GM18861 (cell line): ENCODE measurements around the gene MYL11.

Experiments
- ATAC-seq: cut with Tn5 transposase; IDR thresholded peaks from one replicate; pipeline ENCODE4 v1.9.1; 2021; ENCODE audit not compliant: unreplicated experiment

Gene MYL11

DNA sequence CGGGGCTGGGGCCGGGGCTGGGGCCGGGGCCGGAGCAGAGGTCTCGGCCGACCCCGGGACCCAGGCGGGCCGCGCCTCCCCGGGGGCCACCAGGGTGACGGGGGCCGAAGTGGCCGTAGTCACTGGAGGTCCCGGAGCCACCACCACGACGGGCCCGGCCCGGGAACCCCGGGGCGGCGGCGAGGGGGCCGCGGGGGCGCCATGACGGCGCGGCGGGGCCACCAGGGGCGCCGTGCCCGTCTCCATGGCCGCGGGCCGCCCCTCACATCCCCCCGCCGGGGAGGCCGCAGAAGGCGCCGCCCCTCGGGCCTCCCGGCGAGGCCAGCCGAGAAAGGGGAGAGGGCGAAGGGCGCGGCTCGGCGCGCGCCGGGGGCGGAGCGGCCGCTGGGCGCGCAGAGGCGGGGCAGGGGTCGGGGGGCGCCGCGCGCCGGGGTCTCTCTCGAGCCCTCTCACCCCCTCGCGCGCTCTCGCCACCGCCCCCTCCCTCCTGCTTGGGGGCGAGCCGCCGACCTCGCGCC is 4.6 kb upstream of the MYL11 start:
- ATAC-seq = peak; percentile 8

DNA sequence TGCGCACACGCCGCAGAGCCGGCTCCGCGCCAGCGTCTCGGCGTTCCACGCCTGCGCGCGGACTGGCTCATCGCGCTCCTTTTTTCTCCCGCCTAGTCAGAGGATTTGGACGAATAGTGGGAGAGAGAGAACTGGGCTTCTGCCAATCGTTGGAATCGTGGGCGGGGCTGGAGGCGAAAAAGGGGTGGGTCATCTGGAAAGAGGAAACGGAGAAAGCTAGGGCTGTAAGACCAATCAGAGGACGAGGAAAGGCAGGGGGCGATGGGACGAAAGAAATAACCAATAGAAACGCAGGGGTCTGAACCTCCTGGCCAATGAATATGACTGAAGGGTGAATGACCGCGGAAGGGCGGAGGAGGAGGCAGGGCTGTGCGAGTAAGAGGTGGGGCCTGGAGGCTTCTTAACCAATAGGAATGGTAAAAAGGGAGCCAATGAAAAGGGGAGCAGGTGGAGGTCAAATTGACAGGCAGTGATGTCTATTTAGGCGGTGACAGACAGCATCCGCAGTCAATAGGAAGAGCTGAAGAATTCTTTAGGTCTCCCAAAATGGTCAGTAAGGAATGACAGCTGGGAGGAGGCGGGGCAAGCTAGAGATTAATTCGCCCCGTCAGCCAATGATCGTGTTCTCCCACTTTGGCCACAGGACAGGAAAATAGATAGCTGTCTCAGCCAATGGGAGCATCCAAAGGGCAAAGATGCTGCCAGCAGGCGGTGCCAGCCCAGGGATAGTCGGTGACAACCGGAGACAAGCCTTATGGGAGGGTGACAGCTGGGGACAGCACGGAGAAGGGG is 4.0 kb upstream of the MYL11 start, which contains the start of gene TBC1D10B:
TSS of gene TBC1D10B (minus strand) at position 39 of the 792 bp plus-strand sequence. CDS start 311 bp downstream, outside the sequence.
- ATAC-seq = peak; percentile 65

DNA sequence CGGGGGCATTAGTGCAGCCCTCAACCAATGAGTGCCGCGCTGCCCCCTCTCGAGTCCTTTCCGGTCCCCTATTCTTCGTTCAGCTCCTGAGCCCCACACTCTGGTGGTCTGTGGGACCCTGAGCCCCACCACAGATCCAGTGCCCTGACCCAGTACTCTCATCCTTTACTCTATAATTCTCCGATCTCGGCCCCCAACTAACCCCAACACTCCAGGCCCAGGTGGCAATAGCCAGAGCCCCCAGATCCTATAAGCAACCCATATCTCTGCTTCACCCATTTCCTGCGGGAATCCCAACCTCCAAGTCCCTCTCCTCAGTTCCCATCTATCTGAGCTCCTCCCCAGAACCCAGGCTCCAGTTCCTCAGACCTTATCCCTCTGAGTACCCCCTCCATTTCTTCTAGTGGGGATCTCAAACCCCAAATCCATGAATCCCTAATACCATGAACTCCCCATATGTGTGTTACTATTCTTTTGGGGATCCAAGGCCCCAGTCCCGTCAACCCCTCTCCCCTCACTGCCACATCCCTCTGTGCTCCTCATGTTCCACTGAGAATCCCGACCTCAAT is 3.3 kb upstream of the MYL11 start:
- no peak for ATAC-seq

DNA sequence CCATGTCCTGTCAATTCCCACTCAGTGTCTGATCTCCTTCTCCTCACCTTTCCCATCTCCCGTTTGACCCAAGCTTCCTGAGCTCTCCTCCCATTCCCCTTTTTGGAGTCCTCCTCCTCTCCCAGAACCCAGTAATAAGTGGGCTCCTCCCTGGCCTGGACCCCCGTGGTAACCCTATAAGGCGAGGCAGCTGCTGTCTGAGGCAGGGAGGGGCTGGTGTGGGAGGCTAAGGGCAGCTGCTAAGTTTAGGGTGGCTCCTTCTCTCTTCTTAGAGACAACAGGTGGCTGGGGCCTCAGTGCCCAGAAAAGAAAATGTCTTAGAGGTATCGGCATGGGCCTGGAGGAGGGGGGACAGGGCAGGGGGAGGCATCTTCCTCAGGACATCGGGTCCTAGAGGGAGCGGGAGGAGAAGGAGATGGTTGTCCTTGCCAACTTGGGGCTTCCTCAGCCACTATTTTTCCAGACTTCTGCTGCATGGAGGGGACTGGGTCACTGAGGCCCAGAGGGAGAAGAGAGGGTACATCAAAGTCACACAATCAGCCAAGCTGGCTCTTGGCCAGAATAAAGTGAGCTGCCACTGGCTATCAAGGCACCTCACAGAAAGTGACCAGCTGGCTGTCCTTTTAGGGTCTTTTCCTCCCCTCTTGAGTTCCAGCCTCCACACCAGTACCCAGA is 2.4 kb upstream of the MYL11 start:
- ATAC-seq = no peak

DNA sequence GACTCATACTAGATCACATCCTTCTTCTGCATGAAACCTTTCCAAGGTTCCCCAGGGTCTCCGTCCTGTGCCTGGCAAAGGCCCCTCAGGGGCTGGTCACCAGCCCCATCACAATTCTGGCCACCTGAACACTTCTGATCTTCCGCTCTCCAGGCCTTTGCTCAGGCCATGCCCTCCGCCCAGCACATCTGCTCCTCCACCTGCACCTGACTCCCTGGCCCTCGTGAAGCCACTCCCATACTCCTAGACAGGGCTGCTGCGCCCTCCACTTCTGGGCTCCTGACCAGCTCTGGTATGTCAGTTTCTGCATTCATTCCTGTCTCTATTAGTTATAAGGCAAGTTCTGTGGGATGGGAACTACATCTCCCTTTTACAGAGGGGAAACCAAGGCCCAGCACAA is 1.9 kb upstream of the MYL11 start:
- ATAC-seq = no peak

DNA sequence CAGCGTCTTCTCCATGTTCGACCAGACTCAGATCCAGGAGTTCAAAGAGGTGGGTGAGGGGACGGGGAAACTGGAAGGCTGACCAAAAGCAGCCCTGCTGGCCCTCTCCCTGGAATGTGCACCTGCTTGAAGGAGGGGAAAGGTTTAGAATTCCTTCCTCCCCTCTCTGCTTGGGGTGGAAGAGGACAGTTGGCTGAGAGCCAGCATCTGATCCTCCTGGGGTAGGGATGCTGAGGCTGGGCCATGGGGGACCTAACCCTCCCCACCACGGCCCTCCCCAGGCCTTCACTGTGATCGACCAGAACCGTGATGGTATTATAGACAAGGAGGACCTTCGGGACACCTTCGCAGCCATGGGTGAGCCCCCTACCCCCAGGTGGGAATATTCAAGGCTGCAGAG is 1.3 kb downstream of the MYL11 start:
- no peak for ATAC-seq

DNA sequence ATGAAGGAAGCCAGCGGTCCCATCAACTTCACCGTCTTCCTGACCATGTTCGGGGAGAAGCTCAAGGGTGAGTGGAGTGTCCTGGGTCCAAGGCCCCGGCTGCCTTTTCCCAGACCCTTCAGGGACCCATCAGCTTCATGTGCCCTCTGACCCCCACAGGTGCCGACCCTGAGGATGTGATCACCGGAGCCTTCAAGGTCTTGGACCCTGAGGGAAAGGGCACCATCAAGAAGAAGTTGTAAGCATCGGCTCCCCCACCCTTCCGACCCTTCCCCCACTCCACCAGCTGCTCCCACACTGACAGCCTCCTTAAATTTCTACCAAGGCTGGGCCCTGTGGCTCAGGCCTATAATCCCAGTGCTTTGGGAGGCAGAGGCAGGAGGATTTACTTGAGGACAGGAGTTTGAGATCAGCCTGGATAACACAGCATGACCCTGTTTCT is 1.9 kb downstream of the MYL11 start:
- ATAC-seq = no peak

DNA sequence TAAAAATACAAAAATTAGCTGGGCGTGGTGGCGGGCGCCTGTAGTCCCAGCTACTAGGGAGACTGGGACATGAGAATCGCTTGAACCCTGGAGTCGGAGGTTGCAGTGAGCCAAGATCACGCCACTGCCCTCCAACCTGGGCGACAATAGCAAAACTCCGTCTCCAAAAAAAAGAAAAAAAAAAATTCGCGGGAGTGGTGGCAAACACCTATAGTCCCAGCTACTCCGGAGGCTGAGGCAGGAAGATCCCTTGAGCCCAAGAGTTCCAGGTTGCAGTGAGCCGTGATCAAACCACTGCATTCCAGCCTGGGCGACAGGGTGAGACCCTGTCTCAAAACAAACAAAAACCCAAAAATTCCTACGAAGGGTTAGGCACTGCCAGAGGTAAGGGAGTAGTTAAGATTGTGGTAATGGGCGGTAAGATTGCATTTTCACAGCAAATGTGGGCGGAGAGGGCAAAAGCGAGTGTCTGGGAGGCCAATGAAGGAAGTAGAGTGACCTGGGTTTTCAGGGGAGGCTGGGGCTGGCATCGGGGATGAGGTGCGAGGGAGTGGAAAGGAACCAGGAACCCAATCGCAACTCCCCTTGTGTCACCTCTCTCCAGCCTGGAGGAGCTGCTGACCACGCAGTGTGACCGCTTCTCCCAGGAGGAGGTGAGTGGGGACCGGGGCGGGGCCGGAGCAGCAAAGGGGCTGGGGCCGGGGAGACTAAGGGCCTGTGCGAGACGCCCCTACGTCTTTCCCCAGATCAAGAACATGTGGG is 2.6 kb downstream of the MYL11 start:
- no peak for ATAC-seq

DNA sequence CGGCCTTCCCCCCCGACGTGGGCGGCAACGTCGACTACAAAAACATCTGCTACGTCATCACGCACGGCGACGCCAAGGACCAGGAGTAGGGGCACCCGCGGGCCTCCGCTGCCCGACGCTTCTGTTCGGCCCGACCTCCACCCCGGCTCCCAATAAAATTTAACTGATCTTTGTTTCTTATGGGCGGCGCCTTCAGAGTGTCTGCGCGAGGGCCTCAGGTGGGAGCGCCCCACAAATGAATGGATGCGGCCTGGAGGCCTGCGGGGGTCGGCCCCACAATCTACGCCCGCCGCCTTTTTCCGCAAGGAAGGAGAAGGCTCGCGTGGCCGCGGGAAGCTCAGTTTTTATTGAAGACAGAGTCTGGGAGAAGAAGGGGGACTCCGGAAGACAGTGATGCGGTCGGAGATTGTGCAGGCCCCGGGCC is 3.2 kb downstream of the MYL11 start:
- ATAC-seq = peak; percentile 29

DNA sequence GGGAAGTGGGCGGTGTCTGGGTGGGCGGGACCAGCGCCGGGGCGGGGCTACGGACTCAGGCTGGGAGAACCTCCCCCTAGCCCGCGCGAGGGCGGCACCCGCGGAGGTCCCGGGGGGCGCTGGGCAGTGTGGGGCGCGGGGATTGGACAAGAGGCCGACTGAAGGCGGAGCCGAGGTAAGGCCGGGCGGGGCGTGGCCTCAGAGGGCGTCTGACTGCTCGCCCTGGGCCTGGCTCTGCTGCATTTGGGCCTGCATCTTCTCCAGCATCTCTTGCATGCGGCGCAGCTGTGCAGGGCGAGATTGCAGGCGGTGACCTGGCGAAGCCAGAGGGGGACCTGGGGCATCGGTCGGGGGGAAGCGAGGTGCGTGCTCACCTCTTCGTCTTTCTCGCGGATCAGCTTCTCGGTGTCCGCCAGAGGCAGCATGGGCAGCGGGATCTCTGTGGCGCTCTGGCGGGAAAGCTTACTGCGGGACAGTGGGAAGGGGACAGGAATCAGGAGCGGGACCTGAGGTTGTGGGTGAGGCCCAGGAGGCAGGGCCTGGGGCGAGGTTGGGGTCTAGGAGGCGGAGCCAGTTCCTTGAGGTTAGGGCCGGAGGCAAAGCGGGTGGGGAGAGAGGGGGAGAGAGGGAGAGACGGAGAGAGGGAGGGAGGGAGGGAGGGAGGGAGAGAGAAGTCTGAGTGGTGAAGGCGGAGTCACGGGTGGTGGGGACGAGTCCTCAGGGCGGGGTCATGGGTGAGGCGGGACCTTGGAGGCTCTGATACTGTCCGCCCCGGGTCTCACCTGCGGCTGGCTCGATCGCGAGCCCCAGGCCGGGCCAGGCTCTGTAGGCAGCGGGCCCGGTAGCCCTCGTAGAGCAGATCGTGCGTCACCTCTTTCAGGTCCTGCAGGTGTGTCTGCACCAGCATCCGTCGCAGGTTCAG is 3.9 kb downstream of the MYL11 start:
- peak; percentile 70 for ATAC-seq

DNA sequence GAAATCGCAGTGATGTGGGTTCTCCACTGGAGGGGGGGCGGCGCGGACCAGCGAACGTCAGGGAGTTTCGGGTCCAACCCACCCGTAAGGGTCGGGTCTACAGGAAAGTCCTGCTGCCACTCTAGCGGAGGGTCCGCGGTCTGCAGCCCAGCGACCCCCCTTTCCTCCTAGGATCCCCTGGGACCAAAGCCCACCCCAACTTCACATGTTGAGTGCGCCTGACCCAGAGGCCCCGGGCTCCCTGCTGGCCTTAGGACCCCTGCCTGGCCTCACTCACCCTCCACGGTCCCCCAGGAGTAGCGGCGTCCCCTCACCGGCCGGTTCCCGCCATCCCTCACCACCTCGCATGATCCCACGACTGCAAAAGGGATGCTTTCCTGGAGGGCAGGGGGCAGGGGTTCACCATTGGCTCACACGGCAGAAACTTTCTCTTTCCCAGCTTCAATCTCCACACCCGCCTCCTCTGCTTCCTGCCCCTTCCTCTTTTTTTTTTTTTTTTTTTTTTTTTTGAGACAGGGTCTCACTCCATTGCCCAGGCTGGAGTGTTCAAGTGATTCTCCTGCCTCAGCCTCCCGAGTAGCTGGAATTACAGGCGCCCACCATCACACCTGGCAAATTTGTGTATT is 4.7 kb downstream of the MYL11 start:
- ATAC-seq = no peak

DNA sequence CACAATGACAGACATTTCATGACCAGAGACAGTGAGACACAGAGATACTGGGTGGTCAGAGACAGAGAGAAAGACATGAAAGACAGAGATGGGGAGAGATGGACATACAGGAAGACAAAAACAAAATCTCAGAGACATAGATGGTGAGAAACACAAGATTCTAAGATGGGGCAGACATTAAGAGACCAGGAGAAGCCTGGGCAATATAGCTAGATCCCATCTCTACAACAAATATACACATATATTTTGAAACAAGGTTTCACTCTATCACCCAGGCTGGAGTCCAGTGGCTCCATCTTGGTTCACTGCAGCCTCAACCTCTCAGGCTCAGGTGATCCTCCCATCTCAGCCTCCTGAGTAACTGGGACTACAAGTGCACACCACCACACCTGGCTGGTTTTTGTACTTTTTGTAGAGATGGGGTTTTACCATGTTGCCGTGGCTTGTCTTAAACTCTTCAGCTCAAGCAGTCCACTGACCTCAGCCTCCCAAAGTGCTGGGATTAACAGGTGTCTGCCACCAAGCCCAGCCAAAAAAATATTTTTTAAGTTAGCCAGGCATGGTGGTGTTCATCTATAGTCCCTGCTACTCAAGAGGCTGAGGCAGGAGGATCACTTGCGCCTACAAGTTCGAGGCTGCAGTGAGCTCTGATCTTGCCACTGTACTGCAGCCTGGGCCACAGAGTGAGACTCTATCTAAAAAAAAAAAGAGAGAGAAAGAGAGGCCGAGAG is 5.6 kb downstream of the MYL11 start:
- no peak for ATAC-seq

DNA sequence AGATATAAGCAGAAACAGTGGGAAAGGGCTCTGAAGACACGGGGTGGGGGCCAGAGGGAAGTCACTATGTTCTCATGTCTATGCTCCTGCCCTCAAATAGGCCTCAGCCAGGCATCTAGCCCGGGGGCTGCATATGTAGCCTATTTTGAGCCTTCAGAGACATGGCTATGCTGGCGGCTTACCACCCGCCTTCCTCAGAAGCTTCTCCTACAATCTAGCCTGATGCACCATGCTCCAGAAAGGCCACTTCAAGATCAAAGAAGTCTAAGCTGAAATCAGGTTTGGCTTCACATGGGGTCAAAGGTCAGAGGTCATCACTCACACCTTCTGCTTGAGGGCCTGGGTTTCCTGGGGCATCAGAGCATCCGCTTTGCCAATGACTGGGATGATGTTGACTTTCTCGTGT is 6.2 kb downstream of the MYL11 start:
- ATAC-seq = no peak

DNA sequence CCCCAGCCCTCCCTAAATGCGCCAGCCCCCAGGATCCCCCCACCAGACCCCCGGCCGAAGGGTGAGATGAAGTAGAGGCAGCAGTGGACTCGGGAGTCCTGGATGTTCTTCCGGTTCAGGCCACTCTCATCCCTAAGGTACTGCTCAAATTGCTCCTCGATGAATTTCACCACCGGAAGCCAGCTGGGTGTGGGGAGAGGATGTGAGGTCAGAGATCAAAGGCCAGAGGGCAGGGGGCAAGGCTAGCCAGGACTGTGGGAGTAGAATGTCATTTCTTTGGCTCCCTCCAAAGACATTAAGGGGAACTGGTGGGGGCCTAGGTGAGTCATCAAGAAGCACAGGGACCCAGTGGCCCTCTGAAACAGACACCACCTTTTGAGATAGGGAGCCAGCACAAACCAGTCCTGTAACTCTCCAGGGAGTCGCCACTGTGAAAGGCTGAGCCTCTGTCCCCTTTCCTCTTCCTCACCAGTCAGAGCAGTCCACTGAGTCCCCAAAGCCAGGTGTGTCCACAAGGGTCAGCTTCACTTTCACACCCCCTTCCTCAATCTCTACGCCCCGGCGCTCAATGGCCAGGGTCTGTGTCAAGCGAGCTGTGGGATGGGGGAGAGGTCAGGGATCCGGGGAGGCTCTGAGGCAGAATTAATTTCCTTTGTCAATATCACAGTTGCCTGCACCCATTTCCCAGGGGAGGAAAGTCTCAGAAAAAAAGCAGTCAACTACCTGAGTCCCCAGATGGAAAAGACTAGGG is 6.9 kb downstream of the MYL11 start:
- ATAC-seq = no peak

DNA sequence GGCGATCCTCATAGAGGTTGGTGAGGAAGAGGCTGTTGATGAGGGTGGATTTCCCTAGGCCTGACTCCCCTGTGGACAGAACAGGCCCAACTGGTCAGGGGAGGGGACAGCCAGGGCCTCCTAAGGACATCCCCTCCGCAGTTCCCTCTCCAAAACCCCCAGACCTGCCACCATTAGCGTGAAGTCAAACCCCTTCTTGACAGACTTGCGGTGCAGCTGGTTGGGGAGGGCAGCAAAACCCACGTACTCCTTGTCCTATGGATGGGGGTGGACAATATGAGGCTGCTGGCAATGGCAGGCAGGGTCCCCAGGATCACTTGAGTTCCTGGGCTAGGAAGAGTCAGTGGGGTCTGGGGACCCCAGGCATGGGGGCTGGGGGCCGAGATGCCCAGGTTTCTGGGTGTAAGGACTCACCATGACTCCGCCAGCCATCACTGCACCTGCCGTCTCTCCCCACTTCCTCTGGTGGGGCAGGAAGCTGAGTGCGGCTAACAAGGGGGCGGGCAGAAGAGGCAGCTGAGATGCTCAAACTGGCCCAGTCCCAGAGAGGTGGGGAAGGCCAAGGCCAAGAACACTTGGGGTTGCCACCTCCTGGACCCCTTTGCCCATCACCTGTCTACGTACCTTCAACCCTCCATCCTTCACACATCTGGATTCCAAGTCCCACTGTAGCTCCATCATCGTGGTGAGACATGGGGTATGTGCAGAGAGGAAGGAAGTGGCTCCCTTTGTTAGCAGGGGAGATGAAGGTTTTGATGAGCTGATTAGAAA is 7.7 kb downstream of the MYL11 start, which contains the start of gene SEPTIN1:
TSS of gene SEPTIN1 (minus strand) at position 451 of the 771 bp plus-strand sequence. CDS start at position 432, 19 bp downstream.
- no peak for ATAC-seq

DNA sequence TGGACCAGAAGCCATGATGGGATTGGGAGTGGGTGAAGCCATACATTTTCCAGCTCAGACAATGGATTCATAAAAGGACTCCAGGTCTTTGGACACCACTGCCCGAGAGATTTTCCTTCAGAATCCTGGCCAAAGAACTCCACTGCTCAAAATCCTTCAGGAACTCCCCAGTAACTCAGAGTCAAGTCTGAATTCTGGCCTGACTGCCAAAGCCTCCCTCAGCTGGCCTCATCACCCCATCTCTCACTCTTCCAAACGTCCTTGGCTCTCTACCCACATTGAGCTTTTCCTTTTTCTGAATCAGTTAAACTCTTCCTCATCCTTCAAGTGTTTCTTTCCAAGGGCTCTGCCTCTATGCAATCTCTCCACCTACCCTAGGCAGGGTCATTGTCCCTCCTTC is 8.9 kb downstream of the MYL11 start:
- no peak for ATAC-seq

DNA sequence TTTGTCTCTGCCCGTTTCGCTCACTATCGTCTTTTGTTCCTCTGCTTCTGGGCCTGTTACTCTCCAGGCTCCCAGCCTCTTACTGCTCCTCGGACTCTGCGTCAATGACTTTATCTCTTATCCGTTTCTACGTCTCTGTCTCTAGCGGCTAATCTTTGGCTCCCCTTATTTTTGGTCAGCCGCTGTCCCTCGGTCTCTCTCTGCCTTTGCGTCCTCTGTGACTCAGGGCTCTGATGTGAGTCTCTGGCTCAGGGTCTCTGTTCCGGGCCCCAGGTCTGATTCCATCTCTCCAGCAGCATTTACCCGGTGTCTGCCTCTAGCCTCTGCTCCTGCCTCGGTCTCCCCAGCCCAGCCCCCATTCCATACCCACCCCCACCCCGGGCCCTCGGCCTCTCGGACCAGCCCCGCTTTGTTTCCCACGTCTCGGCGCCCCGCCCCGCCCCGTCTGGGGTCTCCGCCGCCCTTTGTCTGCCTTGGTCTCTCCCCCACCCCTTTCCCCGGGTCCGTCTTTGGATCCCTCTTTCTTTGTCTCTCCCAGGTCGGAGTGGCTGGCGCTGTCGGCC is 20.1 kb downstream of the MYL11 start:
- no peak for ATAC-seq
